ENCODE measurements around the gene UBE2QL1.

DNA sequence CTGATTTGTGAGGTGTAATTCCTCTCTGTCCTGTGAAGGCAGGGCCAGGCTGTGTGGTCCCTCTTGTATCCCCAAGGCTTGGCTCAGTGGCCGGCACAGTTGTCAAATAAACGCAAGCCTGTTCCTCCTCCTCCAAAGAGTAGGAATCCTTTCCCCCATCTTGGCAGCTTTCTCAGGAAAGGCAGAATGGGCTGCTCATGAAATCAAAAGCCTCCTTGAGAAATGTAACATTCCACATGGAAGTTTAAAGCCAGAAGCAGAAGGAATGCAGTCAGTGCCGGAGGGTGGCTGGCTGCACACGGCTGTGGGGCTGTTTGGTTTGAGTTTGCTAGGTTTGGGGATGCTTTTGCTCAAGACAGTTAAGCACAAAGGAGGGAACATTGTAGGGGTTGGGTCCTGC, 35.8 kb upstream of the UBE2QL1 start:
- TF ChIP-seq POLR2A (IDR thresholded peaks at IDR 0.05) (no peak), CTCF (IDR thresholded peaks at IDR 0.05) (no peak)
